DOHH2 (cell line): ENCODE measurements around the gene NDFIP2.

Source experiments
- H3F3A ChIP-seq: fragments of 200-600 bp; sonication (generic), shearing (Covaris generic); 2 replicates; pipeline ENCODE4 v1.6.0; 2016; ENCODE audit warnings: antibody characterized with exemption, mild to moderate bottlenecking; ENCODE audit not compliant: control insufficient read depth, insufficient read depth
- H3K27ac ChIP-seq: fragments of 200-600 bp; sonication (generic); 2 replicates; pipeline ENCODE4 v1.5.1; 2014; ENCODE audit warnings: low read depth, mild to moderate bottlenecking, low read length, moderate library complexity
- H3K27me3 ChIP-seq: fragments of 200-600 bp; sonication (generic); 2 replicates; pipeline ENCODE4 v1.6.1; 2014; ENCODE audit warnings: mild to moderate bottlenecking, low read length, mixed read lengths; ENCODE audit not compliant: control insufficient read depth
- H3K36me3 ChIP-seq: fragments of 200-600 bp; sonication (generic); 2 replicates; pipeline ENCODE4 v1.6.1; 2014; ENCODE audit warnings: mild to moderate bottlenecking, low read length, moderate library complexity, mixed read lengths; ENCODE audit not compliant: control insufficient read depth
- H3K4me1 ChIP-seq: fragments of 200-600 bp; sonication (generic); 2 replicates; pipeline ENCODE4 v1.6.1; 2014; ENCODE audit warnings: mild to moderate bottlenecking, low read length, mixed read lengths; ENCODE audit not compliant: control insufficient read depth
- H3K4me2 ChIP-seq: fragments of 200-600 bp; sonication (generic); 2 replicates; pipeline ENCODE4 v1.6.0; 2014; ENCODE audit warnings: mild to moderate bottlenecking, low read length, moderate library complexity
- H3K4me3 ChIP-seq: fragments of 200-600 bp; sonication (generic); 2 replicates; pipeline ENCODE4 v1.5.1; 2014; ENCODE audit warnings: mild to moderate bottlenecking, low read length, mixed read lengths
- H3K79me2 ChIP-seq: fragments of 200-600 bp; sonication (generic); 2 replicates; pipeline ENCODE4 v1.6.1; 2014; ENCODE audit warnings: mild to moderate bottlenecking, low read length, mixed read lengths; ENCODE audit not compliant: control insufficient read depth
- H3K9me2 ChIP-seq: fragments of 200-600 bp; sonication (generic); replicated peaks from 2 replicates; pipeline ENCODE4 v1.6.1; 2014; ENCODE audit warnings: mild to moderate bottlenecking, low read length, mixed read lengths; ENCODE audit not compliant: control insufficient read depth
- H3K9me3 ChIP-seq: fragments of 200-600 bp; sonication (generic); 2 replicates; pipeline ENCODE4 v1.6.1; 2014; ENCODE audit warnings: antibody characterized with exemption, low read length, mixed read lengths; ENCODE audit not compliant: control insufficient read depth, insufficient read depth
- H4K20me1 ChIP-seq: fragments of 200-600 bp; sonication (generic); 2 replicates; pipeline ENCODE4 v1.6.0; 2014; ENCODE audit warnings: low read depth, mild to moderate bottlenecking, antibody characterized with exemption, low read length, moderate library complexity; ENCODE audit not compliant: control insufficient read depth, insufficient read depth
- CTCF ChIP-seq: fragments of 200-600 bp; sonication (generic); IDR thresholded peaks from one replicate; pipeline ENCODE4 v1.5.1; 2014; ENCODE audit warnings: antibody characterized with exemption, mild to moderate bottlenecking, low read depth, low read length; ENCODE audit not compliant: poor library complexity, severe bottlenecking
- EZH2phosphoT487 ChIP-seq: fragments of 200-600 bp; sonication (generic); IDR thresholded peaks from 2 replicates; pipeline ENCODE4 v1.6.1; 2017; ENCODE audit warnings: borderline replicate concordance, mild to moderate bottlenecking, antibody characterized with exemption, low read length, moderate library complexity, mixed read lengths

NDFIP2 gene

GRCh38 chr13:79483086-79483706 is 2.2 kb downstream of the NDFIP2 start:
- Histone ChIP-seq H3K4me2 (no peak overlapping the region), H4K20me1 (0 out of 2 replicates have a peak, but pooled peaks cover 4% of the 10 kb centered on the region), H3K4me3 (no peak overlapping the region), H3K27me3 (peaks cover 25% of the 10 kb centered on the region), H3K79me2 (peaks cover 44% of the 10 kb centered on the region), H3K9me2 (no peaks in the 10 kb centered on the region), H3F3A (peaks cover 14% of the 10 kb centered on the region), H3K27ac (no peak overlapping the region), H3K4me1 (peaks cover 18% of the 10 kb centered on the region), H3K36me3 (no peaks in the 10 kb centered on the region; the same call in none of the 2 replicates), H3K9me3 (no peaks in the 10 kb centered on the region)
- TF ChIP-seq CTCF (no peak), EZH2phosphoT487 (no peak)

- H3K79me2 ChIP-seq: peaks cover 59% of the 10 kb centered on the region
- H3K4me3 ChIP-seq: no peak overlapping the region
- peaks cover 4% of the 10 kb centered on the region for H3F3A ChIP-seq
- H3K36me3 ChIP-seq: no peaks in the 10 kb centered on the region; the same call in none of the 2 replicates
- 0 out of 2 replicates have a peak, but pooled peaks cover 4% of the 10 kb centered on the region for H4K20me1 ChIP-seq
- H3K27me3 ChIP-seq: peaks cover 5% of the 10 kb centered on the region
- TF ChIP-seq EZH2phosphoT487 (no peak), CTCF (no peak)
- H3K4me2 ChIP-seq: no peak overlapping the region
- no peaks in the 10 kb centered on the region for H3K9me3 ChIP-seq
- no peaks in the 10 kb centered on the region for H3K9me2 ChIP-seq
- peaks cover 13% of the 10 kb centered on the region for H3K4me1 ChIP-seq
- H3K27ac ChIP-seq: no peak overlapping the region
Measured at GRCh38 chr13:79485014-79485811, 4.3 kb downstream of the NDFIP2 start.

- peaks cover 7% of the 10 kb centered on the region for H3K4me1 ChIP-seq
- no peak overlapping the region for H3K4me3 ChIP-seq
- H3F3A ChIP-seq: no peaks in the 10 kb centered on the region
- H3K27ac ChIP-seq: no peak overlapping the region
- no peaks in the 10 kb centered on the region for H3K9me3 ChIP-seq
- H3K4me2 ChIP-seq: no peak overlapping the region
- no peaks in the 10 kb centered on the region for H3K27me3 ChIP-seq
- H3K36me3 ChIP-seq: no peaks in the 10 kb centered on the region; the same call in 1 of the 2 replicates
- no peak for TF ChIP-seq CTCF
- TF ChIP-seq EZH2phosphoT487: no peak
- H3K9me2 ChIP-seq: no peaks in the 10 kb centered on the region
- H4K20me1 ChIP-seq: 0 out of 2 replicates have a peak, but pooled peaks cover 4% of the 10 kb centered on the region
- peaks cover 63% of the 10 kb centered on the region for H3K79me2 ChIP-seq
Measured at GRCh38 chr13:79486433-79487188, 5.7 kb downstream of the NDFIP2 start.
